ENCODE results near the gene BIRC3.
"Not testable (repeated sequence)": the region's sequence is repeated elsewhere in the genome, so short reads cannot be mapped to it uniquely, and the experiment has no call there.

Gene BIRC3

GRCh38 chr11:102320188-102320587 lies 2.9 kb downstream of the BIRC3 start:
- no peak overlapping the region for H3K4me3 ChIP-seq (ENCODE audit: low read depth, low read length)
- no peak for DNase-seq (ENCODE audit: low read depth)

GRCh38 chr11:102320679-102321078 lies 3.4 kb downstream of the BIRC3 start:
- DNase-seq (ENCODE audit: low read depth), result no peak
- no peak overlapping the region for H3K4me3 ChIP-seq (ENCODE audit: low read depth, low read length)

GRCh38 chr11:102322560-102322959 lies 5.3 kb downstream of the BIRC3 start:
- DNase-seq (ENCODE audit: low read depth), result no peak
- no peak overlapping the region for H3K4me3 ChIP-seq (ENCODE audit: low read depth, low read length)

- H3K4me3 ChIP-seq (ENCODE audit: low read depth, low read length), result no peak overlapping the region
- no peak for DNase-seq (ENCODE audit: low read depth)
Observed at GRCh38 chr11:102323542-102324251, 6.4 kb downstream of the BIRC3 start.

GRCh38 chr11:102325088-102325487 lies 7.8 kb downstream of the BIRC3 start:
- DNase-seq (ENCODE audit: low read depth), result no peak
- no peak overlapping the region for H3K4me3 ChIP-seq (ENCODE audit: low read depth, low read length)

GRCh38 chr11:102328748-102329147 lies 11.5 kb downstream of the BIRC3 start:
- no peak overlapping the region for H3K4me3 ChIP-seq (ENCODE audit: low read depth, low read length)
- no peak for DNase-seq (ENCODE audit: low read depth)

- DNase-seq (ENCODE audit: low read depth), result no peak
- H3K4me3 ChIP-seq (ENCODE audit: low read depth, low read length), result no peak overlapping the region
Observed at GRCh38 chr11:102330231-102330630, 12.9 kb downstream of the BIRC3 start.

- DNase-seq (ENCODE audit: low read depth), result no peak
- no peak overlapping the region for H3K4me3 ChIP-seq (ENCODE audit: low read depth, low read length)
Observed at GRCh38 chr11:102331341-102331740, 14.1 kb downstream of the BIRC3 start.

- DNase-seq (ENCODE audit: low read depth), result no peak
- H3K4me3 ChIP-seq (ENCODE audit: low read depth, low read length), result no peak overlapping the region
Observed at GRCh38 chr11:102332611-102332994, 15.3 kb downstream of the BIRC3 start.

GRCh38 chr11:102338479-102339010 lies 21.3 kb downstream of the BIRC3 start:
- H3K4me3 ChIP-seq (ENCODE audit: low read depth, low read length), result no peak overlapping the region
- no peak for DNase-seq (ENCODE audit: low read depth)

- H3K4me3 ChIP-seq (ENCODE audit: low read depth, low read length); DNase-seq (ENCODE audit: low read depth): not testable (repeated sequence)
Observed at GRCh38 chr11:102341311-102341710, 24.0 kb downstream of the BIRC3 start.

- DNase-seq (ENCODE audit: low read depth), result peak; percentile 56
- H3K4me3 ChIP-seq (ENCODE audit: low read depth, low read length), result no peak overlapping the region
Observed at GRCh38 chr11:102341844-102342318, 24.6 kb downstream of the BIRC3 start.

GRCh38 chr11:102343809-102344208 lies 26.5 kb downstream of the BIRC3 start:
- peak; percentile 56 for DNase-seq (ENCODE audit: low read depth)
- H3K4me3 ChIP-seq (ENCODE audit: low read depth, low read length), result no peak overlapping the region

- H3K4me3 ChIP-seq (ENCODE audit: low read depth, low read length), result peak overlapping the region; percentile 86
- DNase-seq (ENCODE audit: low read depth), result no peak
Observed at GRCh38 chr11:102345904-102346303, 28.6 kb downstream of the BIRC3 start.

- peak overlapping the region; percentile 86 for H3K4me3 ChIP-seq (ENCODE audit: low read depth, low read length)
- no peak for DNase-seq (ENCODE audit: low read depth)
Observed at GRCh38 chr11:102346456-102346747, 29.1 kb downstream of the BIRC3 start.

GRCh38 chr11:102346748-102347461 lies 29.6 kb downstream of the BIRC3 start, which contains the start of gene BIRC2:
BIRC2 (plus strand) TSS chr11:102347214; CDS start chr11:102349855, 2,641 bp downstream.
- H3K4me3 ChIP-seq (ENCODE audit: low read depth, low read length), result peak within 1 kb of the TSS; percentile 86
- DNase-seq (ENCODE audit: low read depth), result peak; percentile 64

- DNase-seq (ENCODE audit: low read depth), result no peak
- H3K4me3 ChIP-seq (ENCODE audit: low read depth, low read length), result peak overlapping the region; percentile 86
Observed at GRCh38 chr11:102347462-102348370, 30.4 kb downstream of the BIRC3 start.

- no peak overlapping the region for H3K4me3 ChIP-seq (ENCODE audit: low read depth, low read length)
- no peak for DNase-seq (ENCODE audit: low read depth)
Observed at GRCh38 chr11:102357116-102357515, 39.8 kb downstream of the BIRC3 start.

GRCh38 chr11:102359372-102359771 lies 42.1 kb downstream of the BIRC3 start:
- DNase-seq (ENCODE audit: low read depth), result no peak
- H3K4me3 ChIP-seq (ENCODE audit: low read depth, low read length), result no peak overlapping the region

- no peak for DNase-seq (ENCODE audit: low read depth)
- no peak overlapping the region for H3K4me3 ChIP-seq (ENCODE audit: low read depth, low read length)
Observed at GRCh38 chr11:102360681-102361080, 43.4 kb downstream of the BIRC3 start.
